GM18867 (cell line): ENCODE measurements around the gene IGSF9B.

Experiments used
- ATAC-seq: cut with Tn5 transposase; IDR thresholded peaks from one replicate; pipeline ENCODE4 v1.9.1; 2021; ENCODE audit warnings: mild to moderate bottlenecking, moderate library complexity; ENCODE audit not compliant: unreplicated experiment

Gene IGSF9B

DNA sequence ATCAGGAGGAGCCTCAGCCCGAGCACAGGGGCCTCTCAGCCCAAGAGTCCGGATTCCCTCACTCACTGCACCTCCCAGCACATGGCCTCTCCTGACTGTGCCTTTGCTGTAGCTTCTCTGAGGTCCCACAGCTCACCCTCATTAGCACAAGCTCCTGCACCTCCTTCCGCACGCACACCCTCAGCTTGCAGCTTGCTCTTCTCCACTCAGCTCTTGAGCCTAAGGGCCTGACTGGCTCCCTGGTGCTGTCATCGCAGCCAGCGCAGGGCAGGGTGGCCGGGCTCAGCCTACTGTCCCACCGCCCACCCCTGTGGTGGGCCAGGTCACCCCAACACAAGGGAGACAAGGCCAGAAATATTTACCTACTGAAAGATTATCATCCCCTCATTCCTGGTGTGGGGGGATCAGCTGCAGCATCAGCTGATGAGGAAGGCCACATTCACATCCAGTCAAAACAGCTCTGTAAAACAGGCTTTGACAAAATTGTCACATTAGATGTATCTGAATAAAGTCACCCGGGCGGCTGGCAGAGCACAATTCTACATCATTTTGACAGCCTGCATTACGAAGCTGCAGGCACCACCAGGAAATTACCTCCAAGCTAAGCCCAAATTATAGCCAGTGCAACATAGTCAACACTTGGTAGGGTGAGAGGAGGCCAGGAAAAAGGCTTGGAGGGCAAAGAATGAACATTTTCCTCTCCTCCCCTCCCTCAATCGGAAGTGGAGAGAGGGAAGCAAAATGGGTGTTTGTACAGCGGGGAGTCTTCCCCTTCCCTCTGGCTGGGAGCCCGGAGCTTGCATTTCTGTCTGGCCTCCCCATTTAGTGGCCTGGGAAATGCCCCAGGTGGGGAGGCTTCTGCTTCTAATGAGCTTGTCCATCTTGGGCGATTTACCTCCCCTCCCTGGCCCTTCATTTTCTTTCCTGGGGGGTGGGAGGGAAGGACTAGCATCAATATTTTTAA lies 29.5 kb upstream of the IGSF9B start:
- no peak for ATAC-seq

DNA sequence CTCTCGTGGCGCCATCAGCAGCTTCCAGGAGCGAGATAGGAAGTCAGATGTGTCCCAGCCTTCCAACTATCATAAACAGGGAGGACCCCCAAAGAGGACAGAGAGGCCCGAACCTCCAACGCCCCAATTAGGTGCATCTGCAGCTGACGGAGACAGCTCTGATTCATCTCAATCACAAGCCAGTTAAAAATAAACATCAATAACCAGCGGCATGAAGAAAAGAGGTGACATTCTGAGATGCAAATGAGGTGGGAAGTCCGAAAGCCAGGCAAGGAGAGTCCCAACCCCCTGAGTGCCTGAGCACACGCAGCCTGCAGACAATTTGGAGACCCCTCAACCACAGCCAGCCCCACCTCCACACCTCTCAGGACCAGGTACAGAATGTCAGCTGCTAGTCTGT lies 28.1 kb upstream of the IGSF9B start:
- peak; percentile 57 for ATAC-seq

DNA sequence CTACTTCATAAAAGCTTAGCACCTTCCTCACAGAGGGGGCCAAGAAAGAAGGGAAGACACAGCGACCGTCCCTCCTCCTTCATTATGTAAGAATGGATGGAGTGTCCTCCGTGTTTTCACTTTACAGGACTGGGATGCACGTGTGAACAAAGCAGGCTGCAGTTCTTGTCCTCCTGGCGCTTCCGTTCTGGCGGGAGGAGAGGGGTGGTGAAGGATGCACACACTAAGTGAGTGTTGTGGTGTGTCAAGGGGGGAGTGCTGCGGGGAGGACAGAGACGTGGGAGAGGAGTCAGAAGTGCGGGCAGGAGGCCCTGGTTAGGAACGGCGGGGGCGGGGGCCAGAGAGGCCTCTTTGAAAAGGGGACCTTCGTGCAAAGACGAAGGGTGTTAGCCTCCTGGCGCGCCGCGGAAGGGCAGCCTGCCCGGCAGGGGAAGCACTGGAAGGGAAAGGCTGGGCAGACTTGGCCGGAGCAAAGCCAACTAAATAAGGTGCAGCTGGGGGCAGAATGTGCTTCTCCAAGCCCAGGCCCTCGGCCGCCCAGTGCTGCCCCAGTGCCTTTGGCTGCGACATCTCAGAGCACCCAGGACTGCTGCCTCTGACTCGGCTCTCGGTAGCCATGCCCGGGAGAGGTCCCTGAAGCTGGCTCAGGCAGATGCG lies 27.0 kb upstream of the IGSF9B start:
- no peak for ATAC-seq

DNA sequence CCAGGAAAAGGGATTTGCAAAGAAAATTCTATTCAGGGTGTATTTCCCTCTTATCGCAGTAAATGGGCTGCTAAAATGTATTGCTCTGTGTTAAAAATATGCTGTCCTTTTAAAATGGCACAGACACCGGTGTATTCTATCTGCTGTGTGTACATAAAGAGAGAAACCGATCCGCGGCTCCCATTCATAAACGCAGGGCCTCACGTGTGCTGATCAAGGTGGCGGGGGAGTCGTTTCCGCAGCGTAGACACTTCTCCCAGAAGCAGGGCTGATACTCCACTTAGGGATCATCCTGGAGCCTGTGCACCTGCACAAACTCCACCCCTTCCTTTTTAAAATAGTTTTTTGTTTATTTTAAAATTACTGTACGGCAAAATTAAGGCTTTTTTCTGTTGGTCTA lies 26.1 kb upstream of the IGSF9B start:
- ATAC-seq: no peak

DNA sequence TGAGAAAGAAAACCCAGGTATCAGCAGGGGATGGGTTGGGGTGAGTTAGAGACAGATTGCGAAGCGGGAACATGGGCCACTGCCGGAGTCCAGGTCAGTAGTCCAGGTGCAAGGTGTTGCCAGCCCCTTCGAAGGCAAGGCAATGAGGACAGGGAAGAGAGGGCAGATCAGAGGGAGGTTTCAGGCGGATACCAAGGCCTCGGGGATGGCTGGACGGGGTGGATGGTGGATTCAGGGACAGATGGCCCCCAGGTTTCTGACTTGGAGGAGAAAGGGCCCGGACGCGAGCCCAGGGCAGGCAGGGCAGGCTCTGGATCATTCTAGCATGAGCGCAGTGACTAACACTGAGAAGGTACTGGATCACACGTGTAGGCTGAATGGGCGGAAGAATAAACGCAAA lies 25.4 kb upstream of the IGSF9B start:
- ATAC-seq: no peak

DNA sequence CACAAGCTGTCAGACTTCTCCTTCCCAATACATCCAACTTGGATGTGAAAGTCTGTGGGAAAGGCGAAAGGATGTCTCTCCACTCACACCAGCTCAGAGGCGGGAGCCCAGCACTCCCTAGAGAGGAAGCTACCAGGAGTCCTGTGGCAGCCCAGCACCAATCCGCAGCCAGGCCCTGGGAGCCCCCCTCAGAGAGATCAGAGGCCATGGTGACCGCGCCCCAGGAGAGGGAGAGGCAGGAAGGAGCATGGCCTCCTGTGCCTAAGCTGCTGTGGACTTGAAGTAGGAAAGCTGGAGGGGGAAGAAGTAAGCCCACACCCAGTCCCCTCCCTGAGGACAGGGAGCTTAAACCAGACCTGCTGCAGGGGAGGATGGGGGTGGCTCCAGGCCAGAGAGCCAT lies 24.4 kb upstream of the IGSF9B start:
- ATAC-seq: no peak

DNA sequence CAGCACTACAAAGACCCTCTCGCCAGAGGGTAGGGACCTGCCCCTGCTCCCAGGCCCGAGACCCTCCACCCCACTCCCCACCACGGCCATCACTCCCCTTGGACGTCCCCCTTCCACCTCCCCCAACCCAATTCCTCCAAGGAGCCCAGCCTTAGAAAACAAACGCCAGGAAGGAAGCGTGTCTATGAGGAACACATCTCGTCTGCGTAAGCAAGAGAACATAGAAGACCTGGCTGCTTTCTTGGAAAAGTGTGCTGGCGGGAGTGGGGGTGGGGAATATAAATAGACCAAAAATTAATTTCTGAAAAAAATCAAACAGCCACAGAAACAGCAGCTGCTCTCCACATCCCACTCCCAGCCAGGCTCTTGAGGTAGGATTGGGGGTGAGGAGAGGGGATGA lies 23.9 kb upstream of the IGSF9B start:
- no peak for ATAC-seq

DNA sequence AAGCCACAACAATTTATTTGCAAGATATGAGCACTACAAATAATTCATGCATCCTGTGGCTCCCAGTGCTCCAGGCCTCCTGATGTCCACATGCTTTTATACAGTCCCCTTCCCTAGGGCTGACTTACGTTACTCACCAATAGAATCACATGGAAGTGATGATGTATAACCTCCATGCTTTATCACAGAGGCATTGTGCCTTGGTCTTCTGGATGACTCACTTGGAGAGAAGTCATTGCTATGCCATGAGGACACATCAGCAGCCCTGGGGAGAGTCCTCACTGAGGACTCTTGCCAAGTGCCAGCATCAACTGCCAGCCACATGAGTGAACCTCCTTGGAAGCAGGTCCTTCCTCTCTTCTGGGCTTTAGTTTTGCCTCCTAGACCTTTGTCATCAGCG lies 22.0 kb upstream of the IGSF9B start:
- no peak for ATAC-seq

DNA sequence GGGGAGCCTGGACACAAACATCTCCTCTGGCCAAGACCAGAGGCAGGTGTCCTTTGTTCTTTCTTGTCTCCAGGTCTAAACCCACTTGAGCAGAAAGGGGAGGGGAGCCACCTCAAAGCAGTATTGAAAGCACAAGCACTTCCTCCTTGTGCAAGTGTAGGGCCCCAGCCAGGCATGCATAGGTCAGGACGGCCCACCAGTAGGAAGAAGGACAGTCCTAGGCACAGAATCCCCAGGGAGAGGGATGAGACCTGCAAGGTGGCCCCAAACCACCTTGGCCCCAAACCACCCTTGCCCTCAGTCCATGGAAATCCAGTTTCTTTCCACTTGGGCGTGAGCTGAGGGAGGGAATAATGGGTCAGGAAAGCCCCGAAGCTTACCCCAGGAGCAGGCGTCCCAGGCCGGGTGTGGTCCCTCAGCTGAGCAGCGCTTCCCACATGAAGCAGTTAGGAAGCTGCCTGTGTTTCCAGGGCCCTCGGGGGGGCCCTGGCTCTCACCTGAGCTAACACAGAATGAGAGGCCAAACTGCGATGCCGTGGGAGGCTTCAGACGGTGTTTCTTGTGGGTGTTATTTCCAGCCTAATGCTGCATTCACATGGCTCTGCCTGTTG lies 20.4 kb upstream of the IGSF9B start:
- peak; percentile 97 for ATAC-seq

DNA sequence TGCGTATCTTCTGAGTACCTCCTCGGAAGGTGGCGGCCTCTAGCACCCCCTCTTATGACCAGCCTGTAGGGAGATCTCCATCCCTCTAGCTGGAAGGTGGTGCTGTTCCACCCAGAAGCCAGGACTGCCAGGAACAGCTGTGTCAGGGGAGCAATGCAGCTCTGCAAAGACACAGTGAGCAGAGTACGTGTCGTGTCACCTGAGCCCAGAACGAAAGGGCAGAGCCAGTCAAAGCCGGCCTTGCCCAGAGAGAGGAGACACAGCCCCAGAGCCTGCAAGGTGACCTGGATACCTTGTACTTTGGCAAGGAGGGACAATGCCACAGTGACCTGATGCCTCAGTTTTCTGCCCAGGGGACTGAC lies 18.7 kb upstream of the IGSF9B start:
- ATAC-seq: no peak

DNA sequence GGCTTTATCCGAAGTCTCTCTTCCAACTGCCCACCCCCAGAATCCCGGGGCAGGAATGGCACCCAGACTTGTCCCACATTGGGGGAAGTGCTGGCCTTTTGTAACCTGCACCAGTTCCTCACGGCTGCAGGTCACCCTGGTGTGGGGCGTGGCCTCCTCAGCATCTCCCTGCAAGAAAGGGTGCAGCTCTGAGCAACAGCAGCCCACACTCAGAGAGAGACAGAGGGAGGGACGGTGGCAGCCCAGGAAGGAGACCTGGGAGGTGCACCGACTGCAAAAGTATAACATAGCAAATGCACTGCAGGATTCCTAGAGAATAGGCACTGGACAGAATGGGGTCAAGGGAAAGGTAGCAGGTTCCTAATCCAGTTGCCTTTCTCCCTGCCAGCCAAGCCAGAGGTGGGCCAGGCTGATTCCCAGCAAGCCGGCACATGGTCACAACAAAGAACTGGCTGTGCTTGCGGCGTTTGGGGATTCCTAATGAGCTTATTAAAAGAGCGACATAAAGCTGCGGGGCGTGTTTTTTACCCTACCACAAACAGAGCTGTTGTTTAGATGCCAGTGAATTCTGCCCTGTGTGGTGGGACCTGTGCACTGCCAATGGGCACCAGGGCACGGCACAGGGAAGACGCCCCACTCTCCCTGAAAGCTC lies 18.2 kb upstream of the IGSF9B start:
- ATAC-seq: no peak

DNA sequence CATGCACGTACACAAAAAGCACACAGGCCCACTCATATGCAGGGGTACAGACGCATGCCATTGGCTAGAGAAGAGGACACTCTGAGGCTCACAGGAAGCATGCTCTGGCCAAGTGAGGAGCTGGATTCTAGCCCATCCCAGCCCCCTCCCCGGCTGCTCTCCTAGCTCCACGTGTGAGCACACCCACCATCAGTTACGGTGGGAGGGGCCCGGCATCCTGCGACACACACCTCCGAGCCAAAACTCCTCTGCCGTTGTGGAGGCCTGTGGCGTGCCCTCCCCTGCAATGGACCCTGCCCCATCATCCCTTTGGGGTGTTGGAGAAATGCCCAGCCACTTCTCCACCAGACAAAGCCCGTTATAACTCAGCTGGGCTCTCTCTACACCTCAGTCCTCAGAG lies 15.1 kb upstream of the IGSF9B start:
- no peak for ATAC-seq

DNA sequence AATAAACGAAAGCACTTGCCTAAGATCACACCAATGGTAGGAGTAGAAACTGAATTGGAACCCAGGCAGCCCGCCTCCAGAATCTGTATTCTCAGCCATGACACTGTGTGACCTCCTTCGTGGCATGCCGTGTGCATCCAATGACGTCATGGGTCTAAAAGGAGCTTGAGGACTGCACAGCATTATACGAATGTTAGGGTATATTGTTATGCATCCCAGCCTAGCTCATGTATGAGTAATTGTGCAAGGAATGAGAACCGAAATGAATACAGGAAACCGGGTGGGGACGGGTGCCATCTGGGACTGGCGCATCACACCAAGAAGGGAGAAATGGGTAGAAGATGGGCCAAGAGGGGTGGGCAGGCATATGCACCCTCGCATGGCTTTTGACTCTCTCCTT lies 12.3 kb upstream of the IGSF9B start:
- ATAC-seq: no peak

DNA sequence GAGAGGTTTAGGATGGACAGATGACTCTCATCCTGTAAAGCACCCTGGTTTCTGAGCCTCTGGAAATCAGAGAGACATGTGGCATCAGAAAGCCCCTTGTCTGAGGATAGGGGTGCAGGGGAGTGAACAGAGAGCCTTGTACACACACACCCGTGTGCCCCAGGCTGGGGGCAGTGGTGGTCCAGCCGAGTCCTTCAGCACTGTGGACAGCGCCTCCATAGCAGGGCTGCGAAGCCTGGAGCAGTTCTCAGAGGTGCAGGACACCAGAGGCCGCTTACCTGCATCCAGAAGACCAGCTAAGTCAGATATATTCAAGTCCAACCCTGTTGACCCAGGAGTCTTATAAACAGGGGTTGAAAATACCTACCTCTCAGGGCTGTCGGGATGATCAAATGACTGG lies 11.5 kb upstream of the IGSF9B start:
- no peak for ATAC-seq

DNA sequence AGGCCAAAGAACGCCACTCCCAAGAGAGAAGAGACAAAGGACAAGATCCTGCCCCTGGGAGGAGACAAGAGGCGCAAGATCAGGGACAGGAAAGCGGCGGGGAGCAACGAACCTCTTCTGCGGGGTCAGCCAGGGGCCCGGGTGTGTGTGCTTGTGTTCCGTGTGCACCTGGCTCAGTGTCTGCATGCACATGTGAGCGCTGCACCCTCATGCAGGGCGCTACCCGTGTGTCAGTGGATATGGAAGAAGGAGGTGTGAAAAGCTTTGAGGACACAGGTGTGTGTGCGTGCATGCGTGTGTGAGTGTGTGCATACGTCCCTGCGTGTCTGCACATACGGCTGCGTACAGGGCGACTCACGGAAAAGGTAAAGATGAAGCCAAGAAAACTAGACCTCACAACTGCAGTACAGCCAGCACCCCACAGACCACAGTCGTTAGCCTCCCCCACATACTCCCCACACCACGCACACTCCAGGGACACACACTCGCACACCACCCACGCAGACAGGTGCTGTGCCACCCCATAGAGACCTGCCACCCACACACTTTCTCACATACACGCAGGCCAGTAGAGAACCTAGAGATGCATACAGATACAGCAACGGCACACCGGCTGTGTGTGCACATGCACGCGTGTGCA lies 11.0 kb upstream of the IGSF9B start:
- no peak for ATAC-seq

DNA sequence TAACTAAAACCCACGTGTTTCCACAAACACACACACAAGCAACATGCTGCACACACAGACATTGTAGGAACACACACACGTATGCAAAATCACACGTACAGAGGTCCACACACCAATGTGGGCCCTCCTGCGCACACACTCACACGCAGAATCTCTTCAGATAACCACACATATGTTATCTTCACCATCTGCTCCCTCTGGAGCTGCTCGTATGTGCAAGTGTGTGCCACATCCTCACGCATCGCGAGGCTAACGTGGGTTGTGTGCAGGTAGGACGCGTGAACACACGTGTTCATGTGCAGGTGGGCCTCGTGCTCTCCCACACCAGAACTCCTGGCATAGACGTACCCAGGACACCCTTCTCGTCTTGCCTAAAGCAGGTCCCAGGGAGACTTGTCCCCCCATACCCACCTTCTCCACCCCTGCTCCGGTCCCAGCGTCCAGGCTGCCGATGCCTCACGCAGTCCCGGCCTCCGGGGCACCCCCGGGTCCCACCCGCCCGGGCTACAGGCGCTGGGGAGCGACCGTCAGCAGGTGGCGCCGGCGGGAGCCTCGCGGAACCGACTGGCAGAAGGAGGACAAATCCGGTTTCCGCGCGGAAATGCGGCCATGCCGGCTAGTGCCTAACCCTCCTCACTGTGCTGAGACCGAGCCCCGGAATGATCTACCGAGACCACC lies 10.3 kb upstream of the IGSF9B start:
- no peak for ATAC-seq

DNA sequence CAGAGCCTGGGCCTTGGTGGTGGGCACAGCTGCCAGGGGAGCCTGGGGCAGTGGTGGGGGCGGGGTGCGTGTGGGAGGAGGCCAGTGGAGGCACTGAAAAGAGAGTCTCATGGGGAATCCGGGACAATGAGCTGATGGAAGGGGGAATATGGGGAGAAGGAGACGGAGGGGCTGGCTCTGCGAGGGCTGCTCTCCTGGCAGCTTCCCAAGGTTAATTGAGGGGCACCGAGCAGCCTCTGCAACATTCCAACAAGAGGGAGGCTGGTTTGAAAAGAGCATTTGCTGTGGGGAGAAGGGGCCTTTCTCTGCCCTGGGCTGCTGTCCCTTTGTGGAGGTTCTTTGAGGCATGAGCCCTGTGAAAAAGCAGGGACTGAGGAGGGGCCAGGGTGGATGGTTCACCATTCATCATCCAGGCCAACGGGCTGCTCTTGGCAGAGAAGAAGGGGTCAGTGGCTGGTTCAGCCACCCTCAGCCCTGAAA lies 9.4 kb upstream of the IGSF9B start:
- ATAC-seq: no peak

DNA sequence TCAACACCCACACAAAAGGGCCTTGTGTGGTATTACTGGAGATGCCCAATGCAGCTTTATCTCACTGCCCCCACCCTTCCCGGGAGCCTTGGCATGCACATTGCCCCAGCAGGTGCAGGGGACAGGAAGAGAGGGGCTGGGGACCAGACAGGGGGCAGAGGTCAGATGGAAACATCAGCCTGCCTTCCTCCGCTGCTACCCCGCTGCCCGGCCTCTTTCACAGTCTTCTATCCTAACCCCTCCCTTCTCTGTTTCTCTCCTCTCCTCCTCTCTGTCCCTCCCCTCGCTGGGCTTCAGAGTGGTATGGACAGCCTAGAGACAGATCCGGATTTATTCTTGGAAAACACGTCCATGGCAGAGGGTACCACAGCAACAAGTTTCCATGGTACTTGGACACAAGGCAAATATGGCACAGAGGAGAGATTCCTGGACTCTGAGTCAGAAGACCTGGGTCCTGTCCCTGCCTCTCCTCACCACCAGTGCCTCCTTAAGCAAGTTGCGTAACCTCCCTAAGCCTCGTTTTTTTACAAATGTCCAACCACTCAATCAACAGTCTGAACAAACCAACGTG lies 8.3 kb upstream of the IGSF9B start:
- no peak for ATAC-seq

DNA sequence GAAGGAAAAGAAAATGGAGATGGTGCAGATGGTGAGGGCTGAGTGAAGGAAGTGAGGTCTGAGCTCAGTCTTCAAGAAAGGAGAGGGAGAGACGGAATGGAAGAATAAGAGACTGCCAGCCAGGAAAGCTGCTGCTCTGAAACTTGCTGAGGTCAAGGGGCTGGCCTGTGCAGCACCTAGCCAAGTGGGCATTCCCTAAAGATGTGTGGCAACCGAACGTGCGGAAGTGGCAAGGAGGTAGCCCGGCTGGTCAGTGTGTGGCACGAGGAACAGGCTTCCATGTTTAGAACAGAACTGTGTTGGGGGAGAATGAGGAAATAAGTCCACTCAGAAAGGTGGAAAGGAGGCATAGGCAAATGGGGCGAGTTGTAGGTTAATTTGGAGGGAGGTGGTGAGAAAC lies 7.6 kb upstream of the IGSF9B start:
- no peak for ATAC-seq

DNA sequence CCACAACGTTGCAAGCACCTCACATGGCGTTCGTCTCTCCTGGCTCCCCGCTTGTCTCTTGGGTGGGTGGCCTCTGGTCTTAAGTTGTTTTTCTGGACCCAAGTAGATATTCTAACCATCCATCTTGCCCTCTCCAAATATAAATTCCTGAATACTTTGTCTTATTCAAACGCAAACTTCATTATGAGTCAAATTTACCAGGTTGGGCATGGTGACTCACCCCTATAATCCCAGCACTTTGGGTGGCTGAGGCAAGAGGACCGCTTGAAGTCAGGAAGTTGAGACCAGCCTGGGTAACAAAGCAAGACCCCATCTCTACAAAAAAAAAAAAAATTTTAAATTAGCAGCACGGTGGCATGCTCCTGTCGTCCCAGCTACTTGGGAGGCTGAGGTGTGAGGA lies 5.1 kb upstream of the IGSF9B start:
- no peak for ATAC-seq
